Hepatocyte (in vitro differentiated cells): ENCODE data around the gene MICB. TPM values are rescaled to one million over a fixed set of nuclear protein-coding genes. Genes with fewer than 3 reads are reported as not detected.

ENCODE experiments used
- DNase-seq: peaks from one replicate; pipeline ENCODE4 v3.0.0-alpha.2; 2016; ENCODE audit warnings: low spot score
- H2AFZ ChIP-seq: fragments of 200-600 bp; sonication (generic); 2 replicates; pipeline ENCODE4 v1.6.0; 2016; ENCODE audit warnings: antibody characterized with exemption, mild to moderate bottlenecking
- H3K27ac ChIP-seq: fragments of 200-600 bp; sonication (generic); 2 replicates; pipeline ENCODE4 v1.5.1; 2016; ENCODE audit warnings: mild to moderate bottlenecking
- H3K27me3 ChIP-seq: fragments of 200-600 bp; sonication (generic); 2 replicates; pipeline ENCODE4 v1.6.1; 2016
- H3K36me3 ChIP-seq: fragments of 200-600 bp; sonication (generic); replicated peaks from 2 replicates; pipeline ENCODE4 v1.5.1; 2016; ENCODE audit warnings: low read depth; ENCODE audit not compliant: insufficient read depth
- H3K4me1 ChIP-seq: fragments of 200-600 bp; sonication (generic); 2 replicates; pipeline ENCODE4 v1.5.1; 2016; ENCODE audit warnings: mild to moderate bottlenecking, moderate library complexity; ENCODE audit not compliant: insufficient read depth
- H3K4me2 ChIP-seq: fragments of 200-600 bp; sonication (generic); 2 replicates; pipeline ENCODE4 v1.6.0; 2016
- H3K4me3 ChIP-seq: fragments of 200-600 bp; sonication (generic); 2 replicates; pipeline ENCODE4 v1.5.1; 2016; ENCODE audit warnings: mild to moderate bottlenecking
- H3K79me2 ChIP-seq: fragments of 200-600 bp; sonication (generic); 2 replicates; pipeline ENCODE4 v1.6.0; 2017; ENCODE audit warnings: mild to moderate bottlenecking
- H3K9me2 ChIP-seq: fragments of 200-600 bp; sonication (generic); replicated peaks from 2 replicates; pipeline ENCODE4 v1.6.0; 2017; ENCODE audit warnings: mild to moderate bottlenecking; ENCODE audit not compliant: insufficient read depth
- H3K9me3 ChIP-seq: fragments of 200-600 bp; sonication (generic); 2 replicates; pipeline ENCODE4 v1.5.1; 2016; ENCODE audit warnings: low read depth, mild to moderate bottlenecking
- H4K20me1 ChIP-seq: fragments of 200-600 bp; sonication (generic); 2 replicates; pipeline ENCODE4 v1.6.0; 2016; ENCODE audit warnings: mild to moderate bottlenecking; ENCODE audit not compliant: insufficient read depth, poor library complexity, severe bottlenecking
- EZH2 ChIP-seq: fragments of 200-600 bp; sonication (generic); IDR thresholded peaks from 2 replicates; pipeline ENCODE4 v1.6.1; 2016; ENCODE audit warnings: antibody characterized with exemption, mild to moderate bottlenecking, borderline replicate concordance
- EZH2phosphoT487 ChIP-seq: fragments of 200-600 bp; sonication (generic); IDR thresholded peaks from one replicate; pipeline ENCODE4 v1.6.1; 2018; ENCODE audit warnings: antibody characterized with exemption, mild to moderate bottlenecking, low read depth, moderate library complexity; ENCODE audit not compliant: unreplicated experiment, severe bottlenecking
- WGBS: methylation state at CpG from one replicate; pipeline ENCODE4 v1.1.6; 2016; ENCODE audit warnings: low lambda C conversion rate; ENCODE audit errors: missing lambda C conversion rate; 5-methylcytosine and 5-hydroxymethylcytosine counted together
- polyA plus RNA-seq: library from polyadenylated mRNA; unstranded; fragments of >200 nt; fragmentation: Nextera tagmentation; extraction: Ambion mirVana; gene quantifications from 2 replicates; pipeline ENCODE4 v1.2.1, GENCODE V29; 2016
- total RNA-seq: library from RNA; depleted of rRNA; stranded (reverse); fragments of >200 nt; gene quantifications from 2 replicates; pipeline ENCODE4 v1.2.3, GENCODE V29; 2014
- TF ChIP-seq, protein P1 (sequence below): fragments of 200-600 bp; sonication (generic); IDR thresholded peaks from 2 replicates; pipeline ENCODE4 v1.5.1; 2016; ENCODE audit warnings: antibody characterized with exemption, mild to moderate bottlenecking; ENCODE audit not compliant: poor library complexity

Gene MICB
- total and polyA plus RNA-seq, 2 experiments from 2014 or later = 0.11 to 0.67 TPM

GRCh38 chr6:31541059-31541657, 43.2 kb downstream of the MICB start:
- Histone ChIP-seq H3K27ac (peak overlapping the region; percentile 99), H3K4me1 (peaks cover 19% of the 10 kb centered on the region), H3K9me3 (no peaks in the 10 kb centered on the region), H3K4me2 (peak overlapping the region; percentile 86), H2AFZ (peak overlapping the region; percentile 12), H4K20me1 (peaks cover 50% of the 10 kb centered on the region), H3K79me2 (peaks cover 68% of the 10 kb centered on the region), H3K27me3 (no peaks in the 10 kb centered on the region), H3K36me3 (peaks cover 1% of the 10 kb centered on the region), H3K4me3 (peak overlapping the region; percentile 56), H3K9me2 (no peaks in the 10 kb centered on the region)
- no peak for TF ChIP-seq EZH2
- TF ChIP-seq, protein P1, sequence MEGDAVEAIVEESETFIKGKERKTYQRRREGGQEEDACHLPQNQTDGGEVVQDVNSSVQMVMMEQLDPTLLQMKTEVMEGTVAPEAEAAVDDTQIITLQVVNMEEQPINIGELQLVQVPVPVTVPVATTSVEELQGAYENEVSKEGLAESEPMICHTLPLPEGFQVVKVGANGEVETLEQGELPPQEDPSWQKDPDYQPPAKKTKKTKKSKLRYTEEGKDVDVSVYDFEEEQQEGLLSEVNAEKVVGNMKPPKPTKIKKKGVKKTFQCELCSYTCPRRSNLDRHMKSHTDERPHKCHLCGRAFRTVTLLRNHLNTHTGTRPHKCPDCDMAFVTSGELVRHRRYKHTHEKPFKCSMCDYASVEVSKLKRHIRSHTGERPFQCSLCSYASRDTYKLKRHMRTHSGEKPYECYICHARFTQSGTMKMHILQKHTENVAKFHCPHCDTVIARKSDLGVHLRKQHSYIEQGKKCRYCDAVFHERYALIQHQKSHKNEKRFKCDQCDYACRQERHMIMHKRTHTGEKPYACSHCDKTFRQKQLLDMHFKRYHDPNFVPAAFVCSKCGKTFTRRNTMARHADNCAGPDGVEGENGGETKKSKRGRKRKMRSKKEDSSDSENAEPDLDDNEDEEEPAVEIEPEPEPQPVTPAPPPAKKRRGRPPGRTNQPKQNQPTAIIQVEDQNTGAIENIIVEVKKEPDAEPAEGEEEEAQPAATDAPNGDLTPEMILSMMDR = no peak
- TF ChIP-seq EZH2phosphoT487 = no peak
- DNase-seq = peak; percentile 74
- under 1% methylated on average over 21 of the region's 21 CpGs for WGBS

DNA sequence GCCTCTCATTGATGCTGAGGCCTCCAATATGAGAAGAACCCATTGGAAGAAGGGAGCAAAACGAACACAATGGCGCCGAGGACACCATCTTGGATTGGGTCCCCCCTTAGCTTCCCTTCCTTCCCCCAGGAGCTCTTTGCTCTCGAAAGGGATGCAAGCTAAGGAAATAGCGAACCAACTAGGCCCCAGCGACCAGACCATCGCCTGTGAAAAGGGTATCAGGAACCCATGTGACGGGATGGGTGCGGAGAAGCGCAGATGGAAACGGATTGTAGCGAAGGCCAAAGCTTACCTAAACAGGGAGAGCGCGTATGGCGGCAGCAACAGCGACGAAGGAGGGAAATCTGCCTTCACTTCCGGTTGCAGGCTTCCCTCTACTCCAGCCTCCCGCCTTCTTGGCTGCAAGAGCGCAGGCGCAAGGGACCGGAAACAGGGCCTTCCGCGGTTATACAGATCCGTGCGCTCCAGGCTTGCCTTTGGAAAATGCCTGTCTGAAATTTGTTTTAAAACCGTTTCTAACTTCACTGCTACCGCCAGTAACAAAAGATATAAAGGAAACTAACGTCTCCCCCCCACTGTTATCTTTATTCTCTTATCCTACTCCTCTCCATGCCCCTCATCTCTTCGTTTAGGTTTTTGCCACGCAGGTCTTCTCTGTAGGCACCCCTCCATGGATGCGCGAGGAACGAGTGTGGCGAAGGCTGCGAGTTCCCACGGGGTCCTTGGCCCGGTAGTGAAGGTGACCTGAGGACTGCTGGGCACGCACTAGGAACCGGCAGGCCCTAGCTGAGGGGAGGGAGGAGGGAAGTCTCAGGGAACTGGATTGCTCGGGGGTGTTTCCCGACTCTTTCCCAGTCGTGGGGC, 43.9 kb downstream of the MICB start, which contains the start of gene DDX39B:
TSS of gene DDX39B (minus strand) at position 346 of the 864 bp plus-strand sequence. CDS start 1,471 bp downstream, outside the sequence.
- peaks cover 61% of the 10 kb centered on the region for H3K79me2 ChIP-seq
- peak; percentile 98 for DNase-seq
- no peaks in the 10 kb centered on the region for H3K36me3 ChIP-seq
- peaks cover 19% of the 10 kb centered on the region for H3K4me1 ChIP-seq
- peak within 1 kb of the TSS; percentile 56 for H3K4me3 ChIP-seq
- TF ChIP-seq, protein P1 = no peak
- TF ChIP-seq EZH2phosphoT487 (no peak), EZH2 (no peak)
- 2% methylated on average over 43 of the region's 43 CpGs for WGBS
- peak within 1 kb of the TSS; percentile 86 for H3K4me2 ChIP-seq
- no peaks in the 10 kb centered on the region for H3K27me3 ChIP-seq
- peak within 1 kb of the TSS; percentile 99 for H3K27ac ChIP-seq
- H3K9me3 ChIP-seq = no peaks in the 10 kb centered on the region
- peaks cover 43% of the 10 kb centered on the region for H4K20me1 ChIP-seq
- peak within 1 kb of the TSS; percentile 81 for H2AFZ ChIP-seq
- no peaks in the 10 kb centered on the region for H3K9me2 ChIP-seq

DNA sequence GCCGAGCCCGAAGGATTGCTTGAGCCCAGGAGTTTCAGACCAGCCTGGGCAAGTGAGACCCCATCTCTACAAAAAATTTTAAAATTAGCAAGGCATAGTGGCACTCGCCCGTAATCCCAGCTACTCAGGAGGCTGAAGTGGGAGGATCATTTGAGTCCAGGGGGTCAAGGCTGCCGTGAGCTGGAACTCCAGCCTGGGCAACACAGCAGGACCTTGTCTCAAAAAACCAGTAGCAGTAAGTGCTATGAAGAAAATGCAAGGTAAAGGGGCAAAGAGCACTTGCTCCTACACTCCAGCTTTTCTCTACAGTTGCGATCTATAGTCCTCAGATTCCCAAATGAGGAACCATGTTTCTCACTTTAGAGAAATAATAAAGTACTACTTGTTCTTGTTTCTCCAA, 45.7 kb downstream of the MICB start:
- no peaks in the 10 kb centered on the region for H3K27me3 ChIP-seq
- no peak for DNase-seq
- no peak overlapping the region for H3K4me3 ChIP-seq
- no peak overlapping the region for H3K4me2 ChIP-seq
- TF ChIP-seq EZH2phosphoT487 = no peak
- TF ChIP-seq, protein P1 = no peak
- no peak for TF ChIP-seq EZH2
- 95% methylated on average over 6 of the region's 6 CpGs for WGBS
- H3K36me3 ChIP-seq = no peaks in the 10 kb centered on the region
- no peak overlapping the region for H2AFZ ChIP-seq
- H3K27ac ChIP-seq = no peak overlapping the region
- peaks cover 26% of the 10 kb centered on the region for H4K20me1 ChIP-seq
- H3K4me1 ChIP-seq = peaks cover 27% of the 10 kb centered on the region
- H3K79me2 ChIP-seq = peaks cover 54% of the 10 kb centered on the region
- no peaks in the 10 kb centered on the region for H3K9me3 ChIP-seq
- H3K9me2 ChIP-seq = no peaks in the 10 kb centered on the region
